Measurements from ENCODE around the gene ABCC6. TPM values are rescaled to one million over a fixed set of nuclear protein-coding genes. Genes with fewer than 3 reads are reported as not detected.

Gene ABCC6
- total RNA-seq, 1 experiment from 2014 or later: not detected

DNA sequence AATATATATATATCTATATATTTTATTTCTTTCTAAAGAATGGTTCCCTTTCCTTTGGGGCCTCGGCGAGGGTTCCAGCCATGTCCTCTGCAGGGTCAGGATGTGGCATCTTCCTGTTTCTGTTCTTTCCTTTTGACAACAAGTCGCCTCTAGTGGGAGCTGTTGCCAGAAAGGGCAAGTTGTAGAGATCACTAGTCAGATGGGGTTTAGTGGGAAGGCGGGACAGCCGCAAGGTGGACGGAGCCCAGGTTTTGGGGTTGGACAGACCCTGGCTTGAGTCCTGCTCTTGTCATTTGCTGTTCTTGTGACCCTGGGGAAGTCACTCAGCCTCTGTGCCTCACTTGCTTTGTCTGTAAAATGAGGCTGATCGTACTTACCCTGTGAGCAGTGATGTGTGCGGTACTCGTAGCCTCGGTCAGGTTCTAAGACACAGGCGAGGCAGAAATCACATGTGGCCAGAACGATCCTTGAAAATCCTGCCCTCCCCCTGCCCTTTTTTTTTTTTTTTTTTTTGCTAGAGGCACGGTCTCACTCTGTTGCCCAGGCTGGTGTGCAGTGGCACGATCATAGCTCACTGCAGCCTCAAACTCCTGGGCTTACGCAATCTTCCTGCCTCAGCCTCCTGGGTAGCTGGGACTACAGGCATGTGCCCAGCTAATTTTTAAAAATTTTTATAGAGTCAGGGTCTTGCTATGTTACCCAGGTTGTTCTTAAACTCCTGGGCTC is 80.1 kb downstream of the ABCC6 start:
- peak; percentile 22 for DNase-seq (ENCODE audit: low read depth)

DNA sequence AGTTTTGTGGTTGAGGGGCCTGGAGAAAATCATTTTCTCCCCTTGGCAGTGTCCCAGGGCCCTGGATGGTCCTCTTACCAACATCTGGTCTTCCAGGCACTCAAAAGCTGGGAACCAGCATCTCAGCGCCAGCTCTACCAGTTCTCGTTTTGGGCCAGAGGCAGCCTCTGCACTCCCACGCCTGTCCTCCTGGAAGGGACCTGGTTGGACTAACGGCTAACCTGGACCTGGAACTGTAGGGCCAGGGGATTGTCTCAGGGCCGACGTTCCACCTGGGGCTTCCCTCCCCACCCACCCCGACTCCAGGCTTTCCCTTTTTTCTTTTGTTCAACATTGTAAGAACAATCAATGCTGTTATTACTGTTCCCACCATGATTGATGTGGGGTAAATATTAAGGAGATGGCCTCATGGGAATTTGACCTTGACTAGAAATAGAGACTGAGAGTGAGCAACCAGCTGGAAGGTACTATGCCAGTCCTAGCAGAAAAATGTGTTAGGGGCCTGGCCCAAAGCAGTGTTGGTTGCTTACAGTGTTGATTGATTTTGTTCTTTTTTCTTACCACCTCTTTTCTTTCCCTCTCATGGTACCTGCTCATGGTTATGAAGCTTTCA is 81.4 kb downstream of the ABCC6 start:
- no peak for DNase-seq (ENCODE audit: low read depth)

DNA sequence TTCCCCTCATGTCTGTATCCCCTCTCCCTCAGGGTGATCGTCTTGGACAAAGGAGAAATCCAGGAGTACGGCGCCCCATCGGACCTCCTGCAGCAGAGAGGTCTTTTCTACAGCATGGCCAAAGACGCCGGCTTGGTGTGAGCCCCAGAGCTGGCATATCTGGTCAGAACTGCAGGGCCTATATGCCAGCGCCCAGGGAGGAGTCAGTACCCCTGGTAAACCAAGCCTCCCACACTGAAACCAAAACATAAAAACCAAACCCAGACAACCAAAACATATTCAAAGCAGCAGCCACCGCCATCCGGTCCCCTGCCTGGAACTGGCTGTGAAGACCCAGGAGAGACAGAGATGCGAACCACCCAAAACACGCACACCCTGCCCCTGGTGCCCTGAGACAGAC is 82.2 kb downstream of the ABCC6 start:
- no peak for DNase-seq (ENCODE audit: low read depth)

DNA sequence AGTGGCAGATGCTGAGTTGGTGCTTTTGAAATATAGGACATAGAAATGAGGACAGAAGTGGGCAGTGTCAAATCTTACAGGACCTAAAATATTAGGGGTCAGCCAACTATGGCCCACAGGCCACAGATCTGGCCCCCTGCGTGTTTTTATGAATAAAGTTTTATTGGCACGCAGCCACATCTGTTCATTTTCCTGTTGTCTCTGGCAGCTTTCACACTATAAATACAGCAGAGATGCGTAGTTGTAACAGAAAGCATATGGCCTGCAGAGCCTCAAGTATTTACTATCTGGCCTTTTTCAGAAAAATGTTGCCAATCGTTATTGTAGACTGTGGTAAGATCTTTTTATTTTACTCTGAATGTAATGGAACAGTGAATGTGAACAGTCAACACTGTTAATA is 82.8 kb downstream of the ABCC6 start:
- no peak for DNase-seq (ENCODE audit: low read depth)

DNA sequence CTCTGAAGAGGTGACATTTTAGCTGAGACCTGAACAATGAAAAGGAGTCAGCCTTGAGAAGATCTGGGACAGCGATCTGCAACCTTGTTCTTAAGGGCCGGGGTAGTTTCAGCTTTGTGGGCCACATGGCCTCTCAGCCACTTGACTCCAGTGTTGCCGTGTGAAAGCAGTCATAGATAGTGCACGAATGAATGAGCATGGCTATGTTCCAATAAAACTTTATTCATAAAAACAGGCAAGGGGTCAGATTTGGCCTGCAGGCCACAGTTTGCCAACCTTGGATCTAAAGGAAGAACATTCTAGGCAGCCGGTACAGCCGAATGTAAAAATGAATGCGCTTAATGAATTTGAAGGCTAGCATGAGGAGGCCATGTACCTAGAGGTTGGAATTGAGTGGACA is 83.5 kb downstream of the ABCC6 start:
- DNase-seq (ENCODE audit: low read depth): no peak

DNA sequence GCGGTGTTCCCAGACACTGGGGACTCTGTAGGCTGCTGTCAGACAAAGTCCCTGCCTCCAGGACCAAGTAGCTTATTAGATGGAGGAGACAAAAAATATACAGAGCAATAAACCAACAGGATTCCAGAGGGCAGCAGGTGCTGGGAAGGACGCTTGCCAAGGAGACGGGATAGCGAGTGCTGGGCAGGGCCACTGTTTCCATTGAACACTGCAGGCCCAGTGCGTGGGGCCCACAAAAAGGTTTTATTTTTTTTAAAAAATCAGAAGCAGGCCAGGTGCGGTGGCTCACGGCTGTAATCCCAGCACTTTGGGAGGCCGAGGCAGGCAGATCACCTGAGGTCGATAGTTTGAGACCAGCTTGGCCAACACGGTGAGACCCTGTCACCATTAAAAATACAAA is 84.2 kb downstream of the ABCC6 start:
- no peak for DNase-seq (ENCODE audit: low read depth)

DNA sequence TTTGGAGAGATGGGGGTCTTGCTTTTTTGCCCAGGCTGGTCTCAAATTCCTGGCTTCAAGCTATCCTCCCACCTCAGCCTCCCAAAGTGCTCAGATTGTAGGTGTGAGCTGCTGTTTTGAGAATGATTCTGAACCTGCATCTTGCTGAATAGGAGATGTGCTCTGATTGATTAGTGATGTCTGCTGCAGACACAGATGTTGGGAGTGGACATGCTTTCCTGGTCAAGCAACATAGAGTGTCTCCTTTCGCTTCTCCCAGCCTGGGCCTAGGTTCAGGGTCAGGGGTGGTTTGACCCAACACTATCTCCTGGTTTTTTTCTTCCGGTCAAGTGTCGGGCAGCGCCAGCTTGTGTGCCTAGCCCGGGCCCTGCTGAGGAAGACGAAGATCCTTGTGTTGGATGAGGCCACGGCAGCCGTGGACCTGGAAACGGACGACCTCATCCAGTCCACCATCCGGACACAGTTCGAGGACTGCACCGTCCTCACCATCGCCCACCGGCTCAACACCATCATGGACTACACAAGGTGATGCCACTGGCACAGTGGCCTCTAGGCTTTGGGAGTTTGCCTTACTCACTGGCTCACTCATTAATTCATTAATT is 85.2 kb downstream of the ABCC6 start:
- no peak for DNase-seq (ENCODE audit: low read depth)

DNA sequence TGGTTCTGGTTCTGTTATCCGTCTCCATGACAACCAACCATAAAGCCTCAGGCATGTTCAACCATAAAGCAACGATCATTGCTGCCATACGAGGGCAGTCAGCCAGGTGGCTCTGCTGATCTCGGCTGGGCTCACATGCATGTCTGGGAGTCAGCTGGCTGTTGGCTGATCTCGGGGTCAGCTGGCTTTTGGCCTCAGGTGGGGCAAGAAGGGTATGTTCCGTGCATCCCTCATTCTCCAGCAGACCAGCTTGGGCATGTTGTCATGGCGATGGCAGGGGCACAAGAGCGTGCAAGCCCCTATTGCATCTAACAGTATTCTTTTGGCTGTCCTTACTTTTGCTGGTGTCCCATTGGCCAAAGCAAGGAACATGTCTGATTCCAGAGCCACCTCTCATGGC is 86.2 kb downstream of the ABCC6 start:
- no peak for DNase-seq (ENCODE audit: low read depth)

DNA sequence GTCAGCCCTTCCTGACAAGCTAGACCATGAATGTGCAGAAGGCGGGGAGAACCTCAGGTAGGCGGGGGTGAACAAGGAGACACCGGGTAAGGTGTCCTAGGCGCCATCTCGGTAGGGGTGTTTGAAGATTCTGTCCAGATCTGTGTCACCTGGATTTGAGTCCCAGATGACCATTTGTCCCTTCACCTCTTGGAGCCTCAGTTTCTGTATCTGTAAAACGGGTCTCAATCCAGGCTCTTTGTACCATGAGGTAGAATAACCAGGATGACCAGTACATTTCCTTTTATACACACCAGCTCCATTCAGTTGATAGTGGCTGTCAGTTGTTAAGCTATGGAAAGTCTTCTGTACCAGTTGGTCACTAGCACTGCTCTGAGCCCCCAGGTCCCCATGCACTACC is 86.7 kb downstream of the ABCC6 start:
- no peak for DNase-seq (ENCODE audit: low read depth)

DNA sequence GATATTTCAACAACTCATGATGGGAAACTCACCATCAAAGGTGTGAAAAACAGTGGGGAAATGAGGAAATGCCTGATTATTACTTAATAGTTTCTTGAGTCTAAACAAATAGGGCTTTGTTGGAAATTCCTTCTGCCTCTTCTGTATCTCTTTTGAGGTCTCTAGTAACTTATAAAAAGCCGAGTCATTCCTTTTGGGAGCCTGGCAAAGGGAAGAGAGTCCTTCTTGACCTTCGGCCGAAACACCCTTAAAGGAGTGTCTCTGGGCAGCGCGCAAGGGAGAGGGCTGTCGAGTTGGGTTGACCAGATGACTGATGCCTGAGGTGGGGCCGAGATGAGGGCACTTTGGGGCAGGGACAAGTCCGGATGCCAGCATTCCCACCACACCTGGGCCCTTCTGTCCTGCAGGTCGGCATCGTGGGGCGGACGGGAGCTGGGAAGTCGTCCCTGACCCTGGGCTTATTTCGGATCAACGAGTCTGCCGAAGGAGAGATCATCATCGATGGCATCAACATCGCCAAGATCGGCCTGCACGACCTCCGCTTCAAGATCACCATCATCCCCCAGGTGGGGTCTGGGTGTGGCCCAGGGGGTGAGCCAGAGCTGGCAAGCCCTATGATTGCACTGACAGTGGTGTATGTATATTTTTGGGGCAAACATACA is 89.2 kb downstream of the ABCC6 start:
- DNase-seq (ENCODE audit: low read depth): no peak

DNA sequence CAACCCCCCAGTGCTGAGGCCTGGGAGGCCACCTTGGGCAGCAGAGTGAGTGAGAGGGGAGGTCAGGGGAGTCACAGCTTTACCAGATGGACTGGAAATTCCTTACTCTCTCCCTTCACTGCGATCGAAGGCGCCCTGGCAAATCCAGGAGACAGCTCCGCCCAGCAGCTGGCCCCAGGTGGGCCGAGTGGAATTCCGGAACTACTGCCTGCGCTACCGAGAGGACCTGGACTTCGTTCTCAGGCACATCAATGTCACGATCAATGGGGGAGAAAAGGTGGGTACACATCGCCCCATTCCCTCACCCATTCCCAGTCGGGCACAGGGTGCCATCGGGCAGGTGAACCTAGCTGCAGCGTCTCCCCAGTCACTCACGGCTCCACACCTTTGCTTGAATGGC is 91.6 kb downstream of the ABCC6 start:
- DNase-seq (ENCODE audit: low read depth): no peak

DNA sequence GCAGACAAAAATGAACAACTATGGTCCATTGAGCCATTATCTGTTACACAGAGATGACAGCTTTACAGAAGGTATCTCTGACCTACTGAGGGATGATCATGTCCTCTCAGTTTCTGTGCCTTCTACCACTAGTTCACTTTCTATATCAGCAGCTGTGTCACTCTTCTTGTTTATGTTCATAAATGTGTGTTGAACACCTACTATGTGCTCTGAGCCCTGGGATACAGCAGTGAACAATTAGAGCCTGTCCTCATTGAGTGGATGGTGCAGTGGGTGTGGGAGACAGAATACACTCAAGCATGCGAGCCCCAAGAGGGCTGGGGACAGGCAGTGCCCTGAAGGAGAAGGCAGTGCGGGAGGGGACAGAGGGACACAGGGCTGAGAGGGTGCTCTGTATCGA is 92.1 kb downstream of the ABCC6 start:
- DNase-seq (ENCODE audit: low read depth): no peak

DNA sequence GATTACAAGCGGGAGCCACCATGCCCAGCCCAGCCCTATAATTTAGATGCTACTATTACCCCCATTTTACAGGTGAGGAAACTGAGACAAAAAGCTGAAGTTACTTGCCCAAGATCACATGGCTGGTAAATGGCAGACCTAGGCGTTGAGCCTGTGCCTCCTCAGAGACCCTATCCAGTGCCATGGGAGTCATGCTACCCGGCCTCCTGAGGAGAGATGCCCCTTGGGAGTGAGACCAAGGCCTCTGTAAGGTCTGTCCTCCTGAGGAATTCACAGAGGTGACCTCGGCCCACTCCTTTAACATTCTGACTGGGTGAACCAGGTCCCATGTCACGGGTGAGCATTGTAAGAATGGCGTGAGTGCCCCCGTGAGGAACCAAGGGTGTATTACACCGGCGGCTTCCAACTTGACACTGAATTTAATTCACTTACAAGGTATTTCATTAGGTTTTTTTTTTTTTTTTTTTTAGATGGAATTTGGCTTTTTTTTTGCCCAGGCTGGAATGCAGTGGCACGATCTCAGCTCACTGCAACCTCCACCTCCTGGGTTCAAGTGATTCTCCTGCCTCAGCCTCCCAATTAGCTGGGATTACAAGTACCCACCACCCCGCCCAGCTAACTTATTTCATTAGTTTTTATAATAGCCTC is 95.7 kb downstream of the ABCC6 start:
- DNase-seq (ENCODE audit: low read depth): peak; percentile 65

DNA sequence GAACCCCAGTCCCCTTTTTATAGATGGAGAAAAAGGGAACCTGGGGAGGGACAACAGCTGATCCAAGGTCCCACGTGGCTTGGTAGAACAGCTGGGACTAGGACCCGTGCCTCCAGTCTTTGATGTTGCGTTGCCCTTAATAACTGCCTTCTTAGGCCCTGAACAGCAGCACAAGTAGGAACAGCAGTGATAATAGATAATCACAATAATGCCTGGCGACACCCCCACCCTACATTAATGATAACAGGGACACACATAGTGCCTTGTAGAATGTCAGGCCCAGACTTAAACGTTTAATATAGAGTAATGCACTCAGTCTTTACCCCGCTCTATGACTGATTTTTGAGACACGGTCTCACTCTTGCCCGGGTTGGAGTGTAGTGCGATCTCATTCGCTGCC is 96.4 kb downstream of the ABCC6 start:
- DNase-seq (ENCODE audit: low read depth): no peak

DNA sequence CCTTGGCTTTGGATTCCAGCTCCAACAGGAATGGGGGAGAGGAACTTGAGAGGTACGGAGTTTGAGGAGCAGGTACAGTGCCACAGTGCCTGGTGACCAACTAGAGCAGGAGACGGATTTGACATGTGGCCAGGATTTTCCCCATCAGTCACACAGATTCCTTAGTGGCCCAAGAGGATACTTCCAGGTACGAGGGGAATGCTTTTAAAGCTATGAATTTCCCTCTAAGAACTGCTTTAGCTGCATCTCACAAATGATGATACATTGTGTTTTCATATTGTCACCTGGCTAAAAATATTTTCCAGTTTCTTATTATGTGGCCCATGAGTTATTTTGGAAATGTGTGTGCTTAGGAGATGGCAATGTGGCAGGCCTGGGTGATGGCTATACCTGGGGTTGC is 98.3 kb downstream of the ABCC6 start:
- no peak for DNase-seq (ENCODE audit: low read depth)

DNA sequence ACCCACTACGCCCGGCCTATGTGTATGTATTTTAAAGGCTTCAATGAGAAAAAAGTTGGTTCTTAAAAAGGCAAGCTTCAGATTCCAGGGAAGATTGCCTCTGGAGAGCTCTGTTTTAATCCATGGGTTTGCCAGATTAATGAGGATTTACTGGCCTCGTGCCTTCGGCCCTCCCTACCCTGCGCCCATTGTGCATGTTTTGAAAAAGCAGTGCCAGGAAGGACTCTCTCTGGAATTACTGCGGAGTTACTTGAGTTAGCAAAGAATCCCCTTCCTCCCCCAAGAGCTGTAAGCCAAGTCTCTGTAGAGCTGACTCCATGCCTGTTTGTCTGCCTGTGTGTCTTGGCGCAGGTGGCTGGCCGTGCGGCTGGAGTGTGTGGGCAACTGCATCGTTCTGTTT is 98.9 kb downstream of the ABCC6 start:
- DNase-seq (ENCODE audit: low read depth): no peak

DNA sequence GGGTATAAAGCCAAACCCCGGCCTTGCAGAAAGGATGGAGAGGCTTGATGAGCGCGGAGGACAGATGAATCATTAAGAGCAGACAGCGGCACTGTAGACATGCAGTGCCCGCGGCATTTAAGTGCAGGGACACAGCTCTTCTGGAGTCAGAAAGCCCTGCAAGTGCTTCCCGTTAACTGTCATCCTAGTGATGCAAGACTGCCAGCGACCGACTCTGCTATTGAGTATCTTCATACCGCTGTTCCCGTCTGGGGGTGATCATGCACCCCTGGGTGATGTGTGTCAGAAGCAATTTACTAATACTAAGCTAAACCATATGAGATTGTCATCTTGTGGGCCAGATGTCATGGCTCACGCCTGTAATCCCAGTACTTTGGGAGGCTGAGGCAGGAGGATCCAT is 101.0 kb downstream of the ABCC6 start:
- no peak for DNase-seq (ENCODE audit: low read depth)

DNA sequence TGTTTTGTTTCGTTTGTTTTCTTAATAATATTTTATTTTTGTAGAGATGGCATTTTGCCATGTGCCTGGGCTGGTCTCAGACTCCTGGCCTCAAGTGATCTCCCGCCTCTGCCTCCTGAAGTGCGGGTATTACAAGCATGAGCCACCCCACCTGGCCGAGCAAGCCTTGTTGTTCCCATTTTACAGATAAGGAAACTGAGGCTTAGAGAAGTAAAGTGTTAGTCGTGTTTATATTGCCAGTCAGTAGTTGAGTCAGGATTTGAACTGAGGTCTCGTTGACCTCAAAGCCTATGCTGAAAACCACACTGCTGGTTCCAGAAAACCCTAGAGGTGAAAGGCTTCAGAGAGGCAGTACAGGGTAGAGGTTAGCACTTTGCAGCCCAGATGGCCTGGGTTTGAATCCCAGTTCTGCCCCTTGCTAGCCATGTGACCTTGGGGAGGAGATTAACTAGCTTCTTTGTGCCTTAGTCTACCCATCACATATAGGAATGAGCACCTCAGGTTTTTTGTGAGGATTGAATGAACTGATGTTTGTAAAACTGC is 102.0 kb downstream of the ABCC6 start:
- DNase-seq (ENCODE audit: low read depth): no peak

DNA sequence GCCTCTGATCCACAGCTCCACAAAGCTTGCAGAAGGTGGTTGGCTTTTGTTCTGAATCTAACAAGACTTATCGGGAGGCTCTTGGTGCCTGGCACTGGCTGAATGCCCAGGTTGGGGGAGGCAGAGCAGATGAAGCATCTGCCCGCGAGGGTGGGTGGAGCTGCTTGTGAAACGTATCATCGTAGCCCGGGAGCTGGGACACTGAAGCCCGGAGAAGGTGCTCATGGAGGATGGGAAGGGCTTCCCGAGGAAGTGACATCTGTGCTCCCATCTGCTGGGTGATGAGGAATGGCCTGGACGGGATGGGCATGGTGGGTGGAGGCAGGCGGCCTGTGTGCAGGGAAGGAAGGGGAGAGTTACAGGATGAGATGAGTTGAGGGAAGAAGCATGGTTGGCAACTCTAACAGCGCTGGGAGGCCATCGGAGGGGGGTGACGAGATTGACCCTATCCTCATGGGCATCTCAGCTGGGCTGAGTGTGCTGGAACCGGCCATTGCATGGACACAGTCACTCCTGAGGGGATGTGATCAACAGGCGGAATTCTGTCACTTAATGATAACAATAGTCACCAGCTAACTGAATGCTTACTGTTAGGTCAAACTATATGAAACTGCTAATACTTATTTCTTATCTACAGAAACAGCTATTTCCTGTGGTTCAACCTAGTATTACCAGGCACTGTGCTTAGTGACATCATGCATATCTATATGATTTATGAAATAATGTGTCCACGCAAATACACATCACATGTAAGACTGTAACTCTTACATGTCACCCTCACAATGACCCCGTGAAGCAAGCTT is 102.7 kb downstream of the ABCC6 start:
- no peak for DNase-seq (ENCODE audit: low read depth)

DNA sequence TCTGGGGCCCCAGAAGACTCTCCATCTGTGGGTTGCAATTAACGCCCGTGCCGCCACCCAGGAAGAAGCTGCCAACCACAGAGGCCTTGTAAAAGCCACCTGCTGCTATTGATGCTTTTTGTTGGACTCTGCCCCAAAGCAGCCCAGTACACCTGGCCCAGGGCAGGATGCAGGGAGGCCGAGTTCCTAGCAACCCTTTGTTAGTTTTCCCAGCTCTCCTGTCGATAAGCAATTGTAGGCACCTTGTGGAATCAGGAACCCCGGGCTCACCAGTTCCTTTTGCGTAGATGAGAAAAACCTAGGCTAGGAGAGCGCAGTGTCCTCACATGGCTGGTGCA is 103.3 kb downstream of the ABCC6 start:
- no peak for DNase-seq (ENCODE audit: low read depth)

DNA sequence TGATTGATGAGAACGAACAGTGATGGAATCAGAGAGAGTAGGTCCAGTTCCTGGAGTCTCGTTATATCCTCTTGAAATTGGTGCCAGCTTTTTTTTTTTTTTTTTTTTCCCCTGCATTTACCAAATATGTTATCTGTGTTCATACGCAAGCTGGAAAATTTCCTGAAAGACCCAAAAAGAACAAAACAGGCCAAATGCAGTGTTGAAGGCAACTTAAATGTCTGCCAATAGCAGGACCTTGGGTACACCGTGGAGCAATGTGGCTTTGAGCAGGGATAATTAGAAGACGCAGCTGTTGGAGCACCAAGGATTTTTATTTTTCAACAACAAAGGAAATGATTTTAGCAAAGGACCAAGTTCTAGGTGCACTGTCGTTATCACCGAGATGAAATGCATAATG is 105.0 kb downstream of the ABCC6 start:
- no peak for DNase-seq (ENCODE audit: low read depth)

Measured in HT1080 (cell line).